ENCODE data around the gene EFHD2.
A peak's percentile ranks its signal among the peaks of the same experiment; 100 is the strongest.

The EFHD2 gene

GRCh38 chr1:15413563-15414444 is 4.1 kb downstream of the EFHD2 start:
- H3K4me3 ChIP-seq (ENCODE audit: low read length) = no peak overlapping the region
- TF ChIP-seq CTCF (conservative IDR thresholded peaks at IDR 0.05; ENCODE audit: low read length) = no peak
- no peak for DNase-seq (ENCODE audit: low read depth)

- no peak for DNase-seq (ENCODE audit: low read depth)
- no peak for TF ChIP-seq CTCF (conservative IDR thresholded peaks at IDR 0.05; ENCODE audit: low read length)
- H3K4me3 ChIP-seq (ENCODE audit: low read length) = no peak overlapping the region
Observed at GRCh38 chr1:15414445-15414983, 4.8 kb downstream of the EFHD2 start.

- DNase-seq (ENCODE audit: low read depth) = peak; percentile 34
Observed at GRCh38 chr1:15417059-15417934, 7.6 kb downstream of the EFHD2 start.

GRCh38 chr1:15418806-15419515 is 9.3 kb downstream of the EFHD2 start:
- DNase-seq (ENCODE audit: low read depth) = no peak
- no peak for TF ChIP-seq CTCF (conservative IDR thresholded peaks at IDR 0.05; ENCODE audit: low read length)
- H3K4me3 ChIP-seq (ENCODE audit: low read length) = no peak overlapping the region

More at GRCh38 chr1:15417059-15417934, 7.6 kb downstream of the EFHD2 start:
- H3K4me3 ChIP-seq (ENCODE audit: low read length) = no peak overlapping the region
- TF ChIP-seq CTCF (conservative IDR thresholded peaks at IDR 0.05; ENCODE audit: low read length) = no peak

- TF ChIP-seq CTCF (conservative IDR thresholded peaks at IDR 0.05; ENCODE audit: low read length) = no peak
- no peak for DNase-seq (ENCODE audit: low read depth)
Observed at GRCh38 chr1:15420853-15421465, 11.3 kb downstream of the EFHD2 start.

GRCh38 chr1:15422871-15423270 is 13.2 kb downstream of the EFHD2 start:
- H3K4me3 ChIP-seq (ENCODE audit: low read length) = no peak overlapping the region
- DNase-seq (ENCODE audit: low read depth) = no peak
- no peak for TF ChIP-seq CTCF (conservative IDR thresholded peaks at IDR 0.05; ENCODE audit: low read length)

More at GRCh38 chr1:15420853-15421465, 11.3 kb downstream of the EFHD2 start:
- no peak overlapping the region for H3K4me3 ChIP-seq (ENCODE audit: low read length)

Measured in AG10803 (cell line).